H1 (cell line): Measurements from ENCODE around the gene MEF2A. TPM values are rescaled to one million over a fixed set of nuclear protein-coding genes. Genes with fewer than 3 reads are reported as not detected.

ENCODE experiments used
- CTCF ChIA-PET: fragments of 300-600 bp; sonication (Branson Sonifier 250); formaldehyde crosslinking; loops from one replicate; lab custom pipeline; 2021; ENCODE audit not compliant: partially characterized antibody; lab: Charles Lee
- POLR2A ChIA-PET: fragments of 300-600 bp; sonication (Branson Sonifier 250); formaldehyde crosslinking; loops from one replicate; lab custom pipeline; 2021; ENCODE audit warnings: inconsistent platforms; ENCODE audit not compliant: partially characterized antibody; lab: Charles Lee
- DNase-seq, 2 experiments: peaks; one replicate each; pipeline versions ENCODE4 v3.0.0 to v3.0.0-alpha.2; 2010 to 2022; ENCODE audit warnings: low spot score in 2 of 2, low read depth in 1 of 2, mixed read lengths in 1 of 2
- FAIRE-seq: peaks from 2 replicates; lab custom pipeline; 2011; peaks lifted over from hg19 to GRCh38; lab: Jason Lieb, UNC
- H2AFZ ChIP-seq: 2 replicates; pipeline ENCODE4 v1.8.1; 2012; ENCODE audit warnings: low read length, inconsistent platforms
- H2AK5ac ChIP-seq: 2 replicates; pipeline ENCODE4 v1.6.1; 2013; ENCODE audit warnings: low read depth, low read length
- H2BK120ac ChIP-seq: replicated peaks from 2 replicates; pipeline ENCODE3; 2013; ENCODE audit warnings: low read depth, low read length, inconsistent platforms
- H2BK12ac ChIP-seq: 2 replicates; pipeline ENCODE4 v1.6.1; 2013; ENCODE audit warnings: low read depth, low read length
- H2BK15ac ChIP-seq: 2 replicates; pipeline ENCODE4 v1.6.1; 2013; ENCODE audit warnings: low read length
- H2BK20ac ChIP-seq: 2 replicates; pipeline ENCODE4 v1.6.1; 2013; ENCODE audit warnings: low read length
- H2BK5ac ChIP-seq: 2 replicates; pipeline ENCODE4 v1.6.1; 2013; ENCODE audit warnings: low read depth, low read length
- H3K14ac ChIP-seq: 2 replicates; pipeline ENCODE4 v1.6.1; 2013; ENCODE audit warnings: inconsistent platforms; ENCODE audit not compliant: insufficient read length
- H3K18ac ChIP-seq: 2 replicates; pipeline ENCODE4 v1.6.1; 2013; ENCODE audit warnings: low read length; ENCODE audit errors: extremely low read depth
- H3K23ac ChIP-seq: 2 replicates; pipeline ENCODE4 v1.6.1; 2013; ENCODE audit warnings: inconsistent platforms; ENCODE audit not compliant: insufficient read length
- H3K23me2 ChIP-seq: 2 replicates; pipeline ENCODE4 v1.6.1; 2013; ENCODE audit warnings: low read depth, low read length
- H3K27ac ChIP-seq: 2 replicates; pipeline ENCODE4 v1.6.1; 2011; ENCODE audit warnings: low read depth, low read length, inconsistent platforms
- H3K27me3 ChIP-seq, 4 experiments: replicated peaks in 1 of 4; 1 replicate in 1 of 4; 2 replicates in 3 of 4; pipeline versions ENCODE4 v1.6.1 to v1.8.1; 2011 to 2013; ENCODE audit warnings: low read length in 3 of 4, mild to moderate bottlenecking in 3 of 4, inconsistent platforms in 2 of 4, mixed read lengths in 2 of 4, moderate library complexity in 1 of 4; ENCODE audit not compliant: control insufficient read depth in 3 of 4, insufficient read depth in 3 of 4; ENCODE audit errors: extremely low read depth in 1 of 4
- H3K36me3 ChIP-seq, 4 experiments: 2 replicates each; pipeline versions ENCODE4 v1.6.1 to v1.8.1; 2011 to 2013; ENCODE audit warnings: mild to moderate bottlenecking in 4 of 4, low read length in 3 of 4, moderate library complexity in 2 of 4, control low read depth in 1 of 4, inconsistent platforms in 1 of 4; ENCODE audit not compliant: insufficient read depth in 4 of 4, control insufficient read depth in 2 of 4
- H3K4ac ChIP-seq: replicated peaks from 2 replicates; pipeline ENCODE3; 2013; ENCODE audit warnings: low read length, low read depth, mixed read lengths, inconsistent platforms; ENCODE audit not compliant: insufficient read length
- H3K4me1 ChIP-seq, 4 experiments: replicated peaks in 1 of 4; 1 replicate in 1 of 4; 2 replicates in 3 of 4; pipeline versions ENCODE4 v1.6.1 to v1.8.1; 2011 to 2013; ENCODE audit warnings: low read length in 3 of 4, inconsistent platforms in 2 of 4, mixed read lengths in 1 of 4; ENCODE audit not compliant: insufficient read depth in 4 of 4, control insufficient read depth in 3 of 4
- H3K4me2 ChIP-seq, 2 experiments: 2 replicates each; pipeline versions ENCODE4 v1.6.1 to v1.8.1; 2011 to 2013; ENCODE audit warnings: low read depth in 2 of 2, low read length in 2 of 2, control low read depth in 1 of 2, inconsistent platforms in 1 of 2, mild to moderate bottlenecking in 1 of 2; ENCODE audit not compliant: insufficient read depth in 1 of 2
- H3K4me3 ChIP-seq, 4 experiments: fragments of 200-600, 300-600 bp in 1 of 4; sonication (generic), shearing (Covaris generic), sonication (Bioruptor Twin) in 1 of 4; 2 replicates each; pipeline versions ENCODE4 v1.5.1 to v1.8.1; 2011 to 2016; ENCODE audit warnings: low read length in 4 of 4, low read depth in 3 of 4, control low read depth in 2 of 4, inconsistent platforms in 2 of 4, mild to moderate bottlenecking in 2 of 4, mixed read lengths in 1 of 4, moderate library complexity in 1 of 4; ENCODE audit not compliant: insufficient read depth in 2 of 4; ENCODE audit errors: extremely low read depth in 1 of 4
- H3K56ac ChIP-seq: replicated peaks from 2 replicates; pipeline ENCODE3; 2013; ENCODE audit warnings: low read depth, mild to moderate bottlenecking, mixed read lengths, low read length, inconsistent platforms; ENCODE audit not compliant: insufficient read length
- H3K79me1 ChIP-seq: 2 replicates; pipeline ENCODE4 v1.6.1; 2013; ENCODE audit warnings: low read depth, low read length, control low read depth
- H3K79me2 ChIP-seq, 2 experiments: 2 replicates each; pipeline versions ENCODE4 v1.6.1 to v1.8.1; 2012 to 2013; ENCODE audit warnings: low read length in 2 of 2, mild to moderate bottlenecking in 2 of 2, inconsistent platforms in 1 of 2; ENCODE audit not compliant: insufficient read depth in 2 of 2, control insufficient read depth in 1 of 2
- H3K9ac ChIP-seq, 4 experiments: replicated peaks in 1 of 4; 1 replicate in 1 of 4; 2 replicates in 3 of 4; pipeline versions ENCODE4 v1.6.1 to v1.8.1; 2011 to 2013; ENCODE audit warnings: low read depth in 3 of 4, low read length in 3 of 4, control low read depth in 2 of 4, mild to moderate bottlenecking in 2 of 4, moderate library complexity in 2 of 4, inconsistent platforms in 1 of 4; ENCODE audit errors: extremely low read depth in 1 of 4
- H3K9me3 ChIP-seq, 2 experiments: 2 replicates each; pipeline versions ENCODE4 v1.6.1 to v1.8.1; 2012 to 2013; ENCODE audit warnings: mild to moderate bottlenecking in 2 of 2, moderate library complexity in 2 of 2, control low read depth in 1 of 2, inconsistent platforms in 1 of 2, low read depth in 1 of 2, low read length in 1 of 2, mixed read lengths in 1 of 2; ENCODE audit not compliant: insufficient read depth in 2 of 2
- H4K20me1 ChIP-seq, 2 experiments: replicated peaks in 1 of 2; 2 replicates each; pipeline versions ENCODE3 to v1.8.1; 2011 to 2013; ENCODE audit warnings: inconsistent platforms in 2 of 2, low read length in 2 of 2, mild to moderate bottlenecking in 1 of 2; ENCODE audit not compliant: insufficient read depth in 2 of 2, control insufficient read depth in 1 of 2
- H4K5ac ChIP-seq: 2 replicates; pipeline ENCODE4 v1.6.1; 2013; ENCODE audit warnings: low read length, low read depth, mixed read lengths, inconsistent platforms; ENCODE audit not compliant: insufficient read length
- H4K8ac ChIP-seq: 2 replicates; pipeline ENCODE4 v1.8.0; 2013; ENCODE audit warnings: mild to moderate bottlenecking, moderate library complexity, low read length, inconsistent platforms; ENCODE audit not compliant: insufficient read depth; ENCODE audit errors: extremely low read depth
- H4K91ac ChIP-seq: replicated peaks from 2 replicates; pipeline ENCODE3; 2013; ENCODE audit warnings: low read length, mixed read lengths, inconsistent platforms; ENCODE audit not compliant: insufficient read length
- CBX8 ChIP-seq: fragments of 300-800, 300-1000 bp; sonication (generic); IDR thresholded peaks from 2 replicates; pipeline ENCODE4 v1.7.1; 2016; ENCODE audit warnings: low read depth, low read length, borderline replicate concordance
- CREB1 ChIP-seq: IDR thresholded peaks from 2 replicates; pipeline ENCODE4 v1.6.1; 2012; ENCODE audit warnings: inconsistent platforms
- EGR1 ChIP-seq: IDR thresholded peaks from 2 replicates; pipeline ENCODE4 v1.6.1; 2011; ENCODE audit warnings: low read depth, low read length, borderline replicate concordance
- POLR2A ChIP-seq, 2 experiments: IDR thresholded peaks; 1 replicate in 1 of 2; 2 replicates in 1 of 2; pipeline ENCODE4 v1.6.1; 2011; ENCODE audit warnings: low read depth in 2 of 2, low read length in 2 of 2, mild to moderate bottlenecking in 2 of 2; ENCODE audit errors: control extremely low read depth in 1 of 2
- RFX5 ChIP-seq: IDR thresholded peaks from 2 replicates; pipeline ENCODE4 v1.6.1; 2011; ENCODE audit warnings: low read depth, low read length, improper control_type of control experiment, borderline replicate concordance
- SP2 ChIP-seq: IDR thresholded peaks from 2 replicates; pipeline ENCODE4 v1.6.1; 2012; ENCODE audit warnings: mild to moderate bottlenecking, low read length, inconsistent platforms
- TCF12 ChIP-seq: IDR thresholded peaks from 2 replicates; pipeline ENCODE4 v1.6.1; 2011; ENCODE audit warnings: low read depth, mild to moderate bottlenecking, low read length
- WGBS, 2 experiments: shearing (Covaris generic) in 1 of 2; methylation state at CpG; one replicate each; pipeline versions ENCODE4 v1.1.6 to v1.1.7; 2013 to 2015; ENCODE audit warnings: low lambda C conversion rate in 2 of 2, mixed read lengths in 2 of 2, inconsistent platforms in 1 of 2, low coverage in 1 of 2, missing lambda C conversion rate in 1 of 2; ENCODE audit not compliant: insufficient replicate concordance in 2 of 2, insufficient coverage in 1 of 2, insufficient read length in 1 of 2; ENCODE audit errors: extremely low coverage in 1 of 2, missing lambda C conversion rate in 1 of 2; 5-methylcytosine and 5-hydroxymethylcytosine counted together
- polyA plus RNA-seq, 7 experiments: library from polyadenylated mRNA; depleted of rRNA in 3 of 7; stranded (reverse) in 5 of 7; unstranded in 2 of 7; fragments of >200 nt in 5 of 7; fragments of 200-250 nt in 2 of 7; gene quantifications; 1 replicate in 5 of 7; 2 replicates in 1 of 7; 4 replicates in 1 of 7; pipeline versions ENCODE4 v1.2.1 to v1.2.3, GENCODE V29; 2011 to 2013; ENCODE audit warnings: missing spikeins in 2 of 7, mixed read lengths in 2 of 7
- total RNA-seq: library from RNA; stranded (reverse); fragmentation: NEBNext Ultra II Directional; extraction: Animal tissue kit (Norgen Biotek cat#: 25700); gene quantifications from 2 replicates; pipeline ENCODE4 v1.2.1, GENCODE V29; 2021
- TF ChIP-seq, protein P1 (sequence below): IDR thresholded peaks from 2 replicates; pipeline ENCODE4 v1.6.1; 2011; ENCODE audit warnings: low read depth, mild to moderate bottlenecking, low read length; ENCODE audit not compliant: insufficient read depth

MEF2A gene
- total and polyA plus RNA-seq, 2 of the 8 experiments (the other 6 are each of a cell fraction or from before 2014, with no cell fraction given) = 15.6 to 22.5 TPM

DNA sequence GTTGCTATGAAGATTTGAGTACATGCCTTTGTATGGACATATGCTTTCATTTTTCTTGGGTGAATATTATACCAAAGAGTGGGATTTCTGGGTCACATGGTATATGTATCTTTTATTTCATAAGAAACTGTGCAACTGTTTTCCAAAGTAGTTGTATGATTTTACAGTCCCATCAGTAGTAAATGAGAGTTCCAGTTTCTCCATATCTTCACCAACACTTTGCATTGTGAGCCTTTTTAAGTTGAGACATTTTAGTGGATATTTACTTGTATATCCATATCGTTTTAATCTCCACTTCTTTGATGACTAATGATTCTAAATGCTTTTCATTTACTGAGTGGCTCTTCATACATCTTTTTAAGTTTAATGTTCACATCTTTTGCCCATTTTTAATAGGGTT lies 20.3 kb downstream of the MEF2A start:
- no peak overlapping the region for H4K5ac ChIP-seq
- H3K36me3 ChIP-seq = peaks cover 0 to 3% (median 0%) of the 10 kb centered on the region in 4 experiments; a peak in 1 of 8 replicates
- H3K4ac ChIP-seq = no peak overlapping the region
- H3K9ac ChIP-seq = no peak overlapping the region
- H4K20me1 ChIP-seq = peaks cover 0 to 3% of the 10 kb centered on the region in 2 experiments
- H3K4me2 ChIP-seq = no peak overlapping the region
- no peak overlapping the region for H3K14ac ChIP-seq
- no peak overlapping the region for H2BK5ac ChIP-seq
- H3K4me1 ChIP-seq = peaks cover 0 to 6% (median 2%) of the 10 kb centered on the region in 4 experiments; a peak in 2 of 7 replicates
- H4K8ac ChIP-seq = no peak overlapping the region
- H2BK12ac ChIP-seq = no peak overlapping the region
- WGBS, 2 experiments = 89% methylated on average over 1 of the region's 1 CpG; no CpG with 5 or more reads in 1 of the 2 experiments
- no peak overlapping the region for H3K56ac ChIP-seq
- no peak overlapping the region for H2BK15ac ChIP-seq
- no peak overlapping the region for H2BK20ac ChIP-seq
- POLR2A ChIA-PET = no interaction called here
- no peak overlapping the region for H4K91ac ChIP-seq
- H3K18ac ChIP-seq = no peak overlapping the region
- no peak overlapping the region for H2AK5ac ChIP-seq
- peaks cover 0 to 10% of the 10 kb centered on the region in 2 experiments; a peak in 2 of 4 replicates for H3K9me3 ChIP-seq
- H3K23ac ChIP-seq = no peak overlapping the region
- DNase-seq = no peak
- no peak overlapping the region for H2BK120ac ChIP-seq
- H3K4me3 ChIP-seq = no peak overlapping the region
- H2AFZ ChIP-seq = no peak overlapping the region
- no peak for FAIRE-seq
- no peaks in the 10 kb centered on the region for H3K27me3 ChIP-seq
- H3K23me2 ChIP-seq = no peaks in the 10 kb centered on the region
- H3K79me2 ChIP-seq = peaks cover 6 to 98% of the 10 kb centered on the region in 2 experiments; a peak in 3 of 4 replicates
- no peak overlapping the region for H3K27ac ChIP-seq
- CTCF ChIA-PET = no interaction called here
- TF ChIP-seq SP2 = no peak
- no peak for TF ChIP-seq CBX8
- no peak for TF ChIP-seq CREB1
- no peak for TF ChIP-seq POLR2A (IDR thresholded peaks at IDR 0.05; ENCODE audit: control extremely low read depth in 1 of 2, low read depth in 2 of 2, low read length in 2 of 2)
- TF ChIP-seq TCF12 = no peak
- TF ChIP-seq, protein P1, sequence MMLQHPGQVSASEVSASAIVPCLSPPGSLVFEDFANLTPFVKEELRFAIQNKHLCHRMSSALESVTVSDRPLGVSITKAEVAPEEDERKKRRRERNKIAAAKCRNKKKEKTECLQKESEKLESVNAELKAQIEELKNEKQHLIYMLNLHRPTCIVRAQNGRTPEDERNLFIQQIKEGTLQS = no peak
- no peak for TF ChIP-seq RFX5
- TF ChIP-seq EGR1 = no peak
- TF ChIP-seq, all 59 proteins: peak for 0
- no peaks in the 10 kb centered on the region for H3K79me1 ChIP-seq
